HG02623 (cell line): ENCODE data around the gene ANKRD53.

ENCODE experiments used
- ATAC-seq: cut with Tn5 transposase; IDR thresholded peaks from one replicate; pipeline ENCODE4 v1.9.1; 2021; ENCODE audit warnings: moderate library complexity; ENCODE audit not compliant: unreplicated experiment

ANKRD53 gene

GRCh38 chr2:70942396-70943204 lies 35.8 kb upstream of the ANKRD53 start:
- no peak for ATAC-seq

DNA sequence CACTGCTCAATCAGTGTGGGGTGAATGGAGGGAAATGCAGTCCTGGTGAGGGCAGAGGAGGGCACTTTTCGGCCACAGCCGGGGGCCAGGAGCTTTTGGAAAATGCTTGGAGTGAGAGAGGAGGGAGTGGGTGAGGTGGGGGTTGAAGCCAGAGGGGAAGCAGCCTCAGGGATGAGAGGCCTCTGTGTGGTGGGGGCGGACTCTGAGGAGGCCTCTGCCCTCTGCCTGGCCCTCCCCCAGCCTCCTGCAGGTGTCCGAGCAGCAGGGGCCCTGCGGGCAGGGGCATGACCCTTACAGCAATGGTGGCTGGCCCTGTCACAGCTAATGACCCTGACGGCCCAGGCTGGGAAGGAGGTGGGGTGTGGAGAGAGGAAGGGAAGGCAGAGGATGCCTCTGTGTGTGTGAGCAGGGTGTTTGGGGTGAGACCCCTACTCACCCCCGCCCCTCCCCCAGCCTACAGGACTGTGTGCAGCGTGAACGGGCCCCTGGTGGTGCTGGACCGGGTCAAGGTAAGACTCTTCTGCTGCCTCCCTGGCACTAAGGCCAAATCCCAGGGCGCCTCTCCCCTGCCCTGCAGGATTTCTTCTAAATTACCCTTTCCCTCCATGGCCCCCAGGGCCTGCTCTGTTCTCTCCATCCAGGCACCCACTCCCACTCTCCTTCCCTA lies 35.1 kb upstream of the ANKRD53 start:
- no peak for ATAC-seq

DNA sequence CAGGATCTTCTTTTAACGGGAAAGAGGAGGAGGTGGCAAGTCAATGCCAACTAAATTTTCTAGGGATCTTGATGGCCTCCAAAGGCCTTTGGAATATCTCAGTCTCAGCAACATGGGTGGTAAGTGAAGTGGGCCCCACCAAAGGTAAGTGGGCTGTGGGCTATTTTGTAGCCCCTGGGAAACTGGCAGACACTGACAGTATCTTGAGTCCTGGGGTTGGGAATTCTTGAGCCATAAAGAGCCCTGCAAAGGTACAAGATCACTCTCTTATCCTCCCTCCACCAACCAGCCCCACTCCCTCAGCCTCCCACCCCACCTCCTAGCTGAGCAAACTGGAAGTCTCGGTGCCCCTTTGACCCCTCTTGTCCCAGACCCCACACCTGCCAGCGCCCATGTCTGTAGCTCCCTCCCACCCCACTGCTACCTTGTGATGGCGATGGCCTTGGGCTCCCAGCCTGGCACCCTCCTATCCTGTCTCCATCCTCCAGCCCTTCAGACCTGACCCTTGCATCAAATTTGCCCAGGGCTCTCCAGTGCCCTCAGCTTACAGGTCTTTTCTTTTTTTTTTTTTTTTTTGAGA lies 34.2 kb upstream of the ANKRD53 start:
- no peak for ATAC-seq

- ATAC-seq: no peak
Measured at GRCh38 chr2:70946832-70947442, 31.5 kb upstream of the ANKRD53 start.

GRCh38 chr2:70947556-70948184 lies 30.8 kb upstream of the ANKRD53 start:
- no peak for ATAC-seq

DNA sequence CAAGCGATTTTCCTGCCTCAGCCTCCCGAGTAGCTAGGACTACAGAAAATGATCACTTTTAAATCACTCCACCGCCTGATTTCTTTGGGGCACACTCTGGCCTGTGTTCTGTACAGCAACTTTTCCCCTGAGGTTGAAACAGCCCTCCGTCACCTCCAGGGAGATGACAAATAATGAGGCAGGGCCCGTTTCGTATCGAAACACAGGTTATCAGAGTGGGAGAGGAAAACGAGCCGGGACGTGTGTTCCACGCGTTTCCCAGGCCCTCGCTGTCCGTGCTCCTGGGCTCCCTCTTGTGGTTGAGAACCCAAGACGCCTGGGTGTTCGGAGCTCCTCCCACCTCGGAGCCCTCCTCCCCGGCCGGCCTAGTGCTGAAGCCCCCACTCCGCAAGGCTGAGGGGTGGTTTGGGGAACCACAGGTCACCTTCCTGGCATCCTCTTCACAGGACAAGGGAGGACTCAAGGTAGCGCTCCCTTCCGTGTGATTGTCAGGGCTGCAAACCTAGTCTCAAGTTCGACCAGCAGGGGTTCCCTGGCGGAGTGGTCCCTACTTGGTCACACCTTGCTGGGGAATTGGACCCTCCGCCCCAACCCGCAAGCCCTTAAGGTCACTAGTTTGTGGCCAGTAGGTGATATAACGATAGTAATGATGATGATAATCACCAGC lies 30.0 kb upstream of the ANKRD53 start:
- ATAC-seq: peak; percentile 88

DNA sequence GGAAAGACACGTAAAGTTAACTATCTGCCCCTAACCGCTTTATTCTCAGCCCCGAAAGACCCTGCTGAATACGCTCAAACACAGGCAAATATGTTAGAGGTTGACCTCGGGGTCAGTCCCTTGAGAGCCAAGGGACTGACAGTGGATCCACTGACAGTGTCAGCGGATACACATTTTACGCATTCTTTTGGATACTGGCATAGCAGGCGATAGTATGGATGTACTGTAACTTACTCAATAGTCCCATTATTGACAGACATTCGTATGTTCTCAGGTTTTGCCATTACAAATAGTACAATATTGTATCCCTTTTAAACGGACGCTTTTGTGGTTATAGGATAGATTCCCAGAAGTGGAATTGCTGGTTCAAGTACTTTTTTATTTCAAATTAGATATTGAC lies 29.3 kb upstream of the ANKRD53 start:
- no peak for ATAC-seq

DNA sequence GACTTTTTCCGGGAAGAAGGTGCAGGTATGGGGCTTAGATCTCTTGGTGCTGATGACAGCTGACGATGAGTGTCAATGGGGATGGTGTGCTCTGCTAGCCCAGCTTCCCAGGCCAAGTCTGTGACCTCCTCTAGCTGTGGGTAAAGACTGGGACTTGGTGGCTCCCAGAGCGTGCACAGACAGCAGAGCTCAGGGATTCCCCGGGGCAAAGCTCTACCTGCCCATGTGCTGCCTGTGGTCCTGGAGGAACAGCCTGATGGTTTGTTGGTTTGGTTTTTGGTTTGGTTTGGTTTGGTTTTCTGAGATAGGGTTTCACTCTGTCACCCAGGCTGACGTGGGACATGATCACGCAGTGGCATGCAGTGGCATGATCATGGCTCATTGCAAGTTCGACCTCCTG lies 23.5 kb upstream of the ANKRD53 start:
- ATAC-seq: no peak

DNA sequence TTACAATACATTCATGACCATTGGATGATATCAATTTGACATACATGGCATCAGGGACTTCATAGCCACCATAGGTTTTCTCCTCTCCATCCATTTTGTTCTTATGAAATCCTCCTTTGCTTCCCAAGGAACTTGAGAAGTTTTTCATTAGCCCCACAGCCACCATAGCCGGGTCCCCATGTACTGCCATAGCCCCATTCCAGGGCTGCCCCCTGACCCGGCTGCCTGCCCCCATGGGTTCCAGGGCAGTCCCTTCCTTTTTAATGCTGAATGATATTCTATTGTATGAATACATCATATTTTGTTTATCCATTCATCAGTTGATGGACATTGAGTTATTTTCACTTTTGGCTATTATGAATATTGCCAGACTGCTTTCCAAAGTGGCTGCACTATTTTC lies 22.3 kb upstream of the ANKRD53 start:
- no peak for ATAC-seq

DNA sequence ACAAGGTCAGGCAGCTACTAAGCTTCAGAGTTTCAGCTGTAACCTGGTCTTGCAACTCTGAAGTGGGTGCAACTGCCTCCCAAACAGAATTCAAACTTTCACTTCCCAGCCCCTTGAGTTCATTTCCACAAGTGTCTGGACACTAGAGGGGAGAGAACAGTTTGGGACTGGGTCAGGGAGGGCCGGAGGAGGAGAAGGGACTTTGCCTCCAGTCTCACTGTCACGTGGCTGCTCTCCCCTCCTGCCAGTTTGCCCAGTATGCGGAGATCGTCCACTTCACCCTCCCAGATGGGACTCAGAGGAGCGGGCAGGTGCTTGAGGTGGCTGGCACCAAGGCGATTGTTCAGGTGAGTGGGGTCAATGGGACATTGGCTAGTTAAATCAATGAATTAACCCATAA lies 20.6 kb upstream of the ANKRD53 start:
- ATAC-seq: no peak

- ATAC-seq: no peak
Measured at GRCh38 chr2:70958759-70959158, 19.7 kb upstream of the ANKRD53 start.

DNA sequence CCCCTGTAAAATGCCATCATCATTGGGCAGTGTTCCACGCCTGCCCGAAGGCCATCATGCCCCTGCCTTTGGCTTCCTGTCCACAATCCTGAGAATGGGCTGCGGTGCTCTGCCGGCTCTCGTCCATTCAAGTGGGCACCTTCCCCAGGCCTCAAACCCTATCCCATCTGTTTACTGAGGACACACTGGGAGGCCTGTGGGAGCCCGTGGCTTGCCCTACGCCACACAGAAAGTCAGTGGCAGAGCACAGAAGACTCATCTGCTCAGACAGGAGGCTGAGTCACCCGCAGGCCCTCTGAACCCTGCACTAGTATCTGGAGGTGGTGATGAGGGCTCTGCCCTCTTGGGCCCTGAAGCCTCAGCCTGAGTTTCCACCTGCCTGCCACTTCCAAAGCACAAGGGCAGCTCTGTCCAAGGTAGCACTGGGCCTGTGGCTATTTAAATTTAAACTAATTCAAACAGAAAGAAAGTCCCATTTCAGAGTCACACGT lies 19.1 kb upstream of the ANKRD53 start:
- ATAC-seq: no peak

DNA sequence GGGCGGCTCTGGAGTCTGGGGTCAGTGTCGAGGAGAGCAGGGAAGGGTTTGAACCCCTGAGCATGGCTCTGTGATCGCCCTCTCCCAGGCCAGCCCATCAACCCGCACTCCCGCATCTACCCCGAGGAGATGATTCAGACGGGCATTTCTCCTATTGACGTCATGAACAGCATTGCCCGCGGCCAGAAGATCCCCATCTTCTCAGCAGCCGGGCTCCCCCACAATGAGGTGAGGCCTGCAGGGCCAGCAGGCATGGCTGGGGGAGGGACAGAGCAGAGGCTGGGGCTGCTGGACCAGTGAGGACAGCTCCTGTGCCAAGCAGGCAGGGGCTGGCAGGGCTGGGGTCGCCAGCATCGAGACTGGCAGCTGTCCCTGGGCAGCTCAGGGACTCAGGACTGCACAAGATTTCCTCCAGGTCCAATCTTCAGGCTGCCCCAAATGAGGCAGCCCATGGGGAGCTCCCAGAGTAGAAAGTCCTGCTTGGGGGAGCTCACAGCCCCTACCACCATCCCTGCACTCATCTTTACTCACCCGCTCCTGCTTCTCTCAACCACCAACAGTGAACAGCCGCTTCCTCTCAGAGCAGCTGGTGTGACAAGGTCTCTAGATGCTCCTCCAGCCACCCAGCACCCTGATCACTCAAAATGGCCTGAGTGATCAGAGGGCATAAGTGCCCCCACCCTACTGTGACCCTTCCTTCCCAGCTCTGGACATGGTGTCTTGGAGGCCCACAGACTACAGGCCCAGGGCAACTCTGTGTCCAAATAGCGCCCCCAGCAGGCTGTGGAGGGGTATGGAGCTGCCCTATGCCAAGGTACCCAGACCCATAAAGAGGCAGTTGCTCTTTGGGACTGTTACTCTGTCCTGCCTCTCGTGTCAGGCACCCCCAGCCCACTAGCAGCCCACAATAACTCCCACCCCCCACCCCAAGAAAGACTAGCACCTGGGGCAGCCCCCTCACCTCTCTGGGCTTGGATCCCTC lies 18.3 kb upstream of the ANKRD53 start:
- ATAC-seq: no peak

GRCh38 chr2:70960833-70961647 lies 17.4 kb upstream of the ANKRD53 start:
- no peak for ATAC-seq

DNA sequence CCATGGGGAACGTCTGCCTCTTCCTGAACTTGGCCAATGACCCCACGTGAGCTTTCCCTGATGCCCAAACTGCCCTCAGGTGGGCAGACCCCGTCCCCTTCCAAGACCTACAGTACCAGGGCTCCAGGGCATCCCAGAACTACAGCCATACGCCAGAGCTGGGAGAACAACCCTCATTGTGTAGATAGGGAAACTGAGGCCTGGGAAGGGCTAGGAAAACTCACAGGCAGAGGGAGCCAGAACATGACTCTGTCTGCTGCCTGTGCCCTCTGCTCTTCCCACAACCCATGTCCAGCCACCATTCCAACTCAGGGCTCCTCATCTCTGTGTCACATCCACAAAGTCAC lies 16.8 kb upstream of the ANKRD53 start:
- ATAC-seq: no peak

GRCh38 chr2:70962211-70962884 lies 16.1 kb upstream of the ANKRD53 start:
- ATAC-seq: no peak

DNA sequence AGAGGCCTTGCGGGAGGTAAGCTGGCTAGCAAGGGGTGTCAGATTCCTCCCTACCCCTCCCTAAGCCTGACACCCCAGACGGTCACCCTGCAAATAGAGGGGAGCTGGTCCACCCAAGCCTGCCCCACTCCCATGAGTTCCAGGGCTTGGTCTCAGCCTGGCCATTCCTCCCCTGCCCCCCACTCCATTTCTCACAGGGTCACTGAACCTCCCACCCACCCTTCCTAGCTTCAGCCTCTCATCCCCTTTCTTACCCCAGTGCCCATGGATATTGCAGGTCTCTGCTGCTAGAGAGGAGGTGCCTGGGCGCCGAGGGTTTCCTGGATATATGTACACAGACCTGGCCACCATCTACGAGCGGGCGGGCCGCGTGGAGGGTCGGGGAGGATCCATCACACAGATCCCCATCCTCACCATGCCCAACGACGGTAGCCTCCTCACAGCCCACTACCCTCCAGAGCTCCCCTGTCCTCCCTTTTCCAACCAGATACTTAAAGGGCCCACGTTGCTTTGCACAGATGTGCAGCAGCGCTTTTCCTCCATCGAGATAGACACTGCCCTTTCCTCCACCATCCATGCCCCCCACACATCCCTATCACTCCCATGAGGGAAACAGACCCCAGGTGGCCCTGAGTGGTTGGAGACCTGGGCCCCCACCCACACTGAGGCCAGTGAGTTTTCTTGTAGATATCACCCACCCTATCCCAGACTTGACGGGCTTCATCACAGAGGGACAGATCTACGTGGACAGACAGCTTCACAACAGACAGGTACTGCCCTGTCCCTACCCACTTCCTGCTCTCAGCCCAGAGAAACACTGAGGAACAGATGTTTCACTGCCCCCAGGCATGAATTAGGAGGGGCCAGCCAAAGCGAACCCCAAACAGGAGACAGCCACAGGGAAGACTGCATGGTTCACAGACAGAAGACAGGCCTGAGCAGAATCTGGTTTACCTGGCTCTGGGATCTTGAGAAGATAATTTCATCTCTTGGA lies 15.2 kb upstream of the ANKRD53 start:
- ATAC-seq: no peak
